B cell (primary cell): ENCODE data around the gene CPD. TPM values are rescaled to one million over a fixed set of nuclear protein-coding genes. Genes with fewer than 3 reads are reported as not detected.
"Not testable (repeated sequence)": the region's sequence is repeated elsewhere in the genome, so short reads cannot be mapped to it uniquely, and the experiment has no call there.

Experiments
- ATAC-seq: fragments of 200-7000 bp; cut with Tn5 transposase; one replicate; pipeline ENCODE4 v1.10.0; 2021; ENCODE audit warnings: low read depth, mild to moderate bottlenecking, moderate number of reproducible peaks, moderate library complexity
- CTCF ChIA-PET: fragments of 350-600 bp; sonication (Branson Sonifier 250); formaldehyde crosslinking; loops from one replicate; lab custom pipeline; 2021; ENCODE audit warnings: antibody characterized with exemption, inconsistent platforms; lab: Charles Lee
- POLR2A ChIA-PET: fragments of 350-600 bp; sonication (Branson Sonifier 250); formaldehyde crosslinking; loops from one replicate; lab custom pipeline; 2021; ENCODE audit warnings: antibody characterized with exemption; lab: Charles Lee
- DNase-seq: peaks from one replicate; pipeline ENCODE4 v3.0.0; 2013
- H2AFZ ChIP-seq: 2 replicates; pipeline ENCODE4 v1.6.1; 2012; ENCODE audit warnings: mild to moderate bottlenecking, low read depth, low read length; ENCODE audit not compliant: insufficient read depth, poor library complexity, severe bottlenecking
- H3K27ac ChIP-seq, 2 donors: 1 replicate in 1 of 2; 2 replicates in 1 of 2; pipeline ENCODE4 v1.5.1; 2012 to 2013; ENCODE audit warnings: low read length in 2 of 2, mild to moderate bottlenecking in 2 of 2, moderate library complexity in 1 of 2
- H3K27me3 ChIP-seq, 4 experiments: fragments of 200-600 bp in 1 of 4; sonication (generic) in 1 of 4; replicated peaks in 1 of 4; 1 replicate in 2 of 4; 2 replicates in 2 of 4; pipeline versions ENCODE4 v1.6.1 to v1.7.0; 2013 to 2016; ENCODE audit warnings: low read length in 3 of 4, mild to moderate bottlenecking in 2 of 4, mixed read lengths in 1 of 4, moderate library complexity in 1 of 4; ENCODE audit not compliant: insufficient read depth in 4 of 4, control insufficient read depth in 3 of 4; ENCODE audit errors: control extremely low read depth in 1 of 4
- H3K36me3 ChIP-seq, 2 experiments: replicated peaks in 1 of 2; 1 replicate in 1 of 2; 2 replicates in 1 of 2; pipeline versions ENCODE4 v1.6.1 to v1.7.1; 2013; ENCODE audit warnings: low read length in 1 of 2; ENCODE audit not compliant: insufficient read depth in 2 of 2, control insufficient read depth in 1 of 2; ENCODE audit errors: control extremely low read depth in 1 of 2, extremely low read depth in 1 of 2
- H3K4me1 ChIP-seq, 2 donors: fragments of 200-600 bp in 1 of 2; sonication (generic) in 1 of 2; 1 replicate in 1 of 2; 2 replicates in 1 of 2; pipeline versions ENCODE4 v1.5.1 to v1.6.1; 2013 to 2017; ENCODE audit warnings: low read length in 2 of 2; ENCODE audit not compliant: control insufficient read depth in 2 of 2, insufficient read depth in 2 of 2
- H3K4me2 ChIP-seq: replicated peaks from 2 replicates; pipeline ENCODE3; 2012; ENCODE audit warnings: mild to moderate bottlenecking, low read depth, low read length; ENCODE audit not compliant: poor library complexity, severe bottlenecking
- H3K4me3 ChIP-seq, 5 experiments: fragments of 200-600 bp in 1 of 5; sonication (generic) in 1 of 5; 1 replicate in 3 of 5; 2 replicates in 2 of 5; pipeline versions ENCODE4 v1.5.1 to v1.7.0; 2011 to 2016; ENCODE audit warnings: low read length in 4 of 5, mild to moderate bottlenecking in 4 of 5, low read depth in 2 of 5, control low read depth in 1 of 5, moderate library complexity in 1 of 5; ENCODE audit not compliant: insufficient read depth in 1 of 5; ENCODE audit errors: control extremely low read depth in 1 of 5, extremely low read depth in 1 of 5
- H3K79me2 ChIP-seq: fragments of 200-600 bp; sonication (generic); one replicate; pipeline ENCODE4 v1.6.0; 2016; ENCODE audit warnings: low read length; ENCODE audit not compliant: control insufficient read depth, insufficient read depth
- H3K9ac ChIP-seq: fragments of 200-600 bp; sonication (generic); 2 replicates; pipeline ENCODE4 v1.6.1; 2017; ENCODE audit warnings: mild to moderate bottlenecking, low read length, moderate library complexity
- H3K9me3 ChIP-seq, 3 donors: one replicate each; pipeline versions ENCODE4 v1.6.1 to v1.7.1; 2013; ENCODE audit warnings: low read length in 2 of 3; ENCODE audit not compliant: control insufficient read depth in 2 of 3, insufficient read depth in 1 of 3; ENCODE audit errors: control extremely low read depth in 1 of 3
- H4K20me1 ChIP-seq: 2 replicates; pipeline ENCODE4 v1.6.0; 2012; ENCODE audit warnings: mild to moderate bottlenecking, low read length; ENCODE audit not compliant: insufficient read depth, control insufficient read depth, poor library complexity, severe bottlenecking
- H3K27ac Mint-ChIP-seq: one replicate; pipeline ENCODE4 v1.8.0; 2021; ENCODE audit warnings: mixed read lengths
- H3K27me3 Mint-ChIP-seq: one replicate; pipeline ENCODE4 v1.8.0; 2021; ENCODE audit warnings: mixed read lengths
- H3K4me1 Mint-ChIP-seq: one replicate; pipeline ENCODE4 v1.8.0; 2021; ENCODE audit warnings: mixed read lengths
- H3K4me3 Mint-ChIP-seq: one replicate; pipeline ENCODE4 v1.8.0; 2021; ENCODE audit warnings: mixed read lengths
- H3K9me3 Mint-ChIP-seq: one replicate; pipeline ENCODE4 v1.8.0; 2022; ENCODE audit warnings: mixed read lengths; ENCODE audit not compliant: insufficient read depth
- CTCF ChIP-seq: fragments of 200-600 bp; IDR thresholded peaks from one replicate; pipeline ENCODE4 v1.8.0; 2022; ENCODE audit warnings: antibody characterized with exemption, mild to moderate bottlenecking
- EZH2 ChIP-seq: IDR thresholded peaks from 2 replicates; pipeline ENCODE4 v1.6.1; 2012; ENCODE audit warnings: borderline replicate concordance, low read depth, mild to moderate bottlenecking, moderate library complexity, low read length; ENCODE audit not compliant: insufficient read depth, poor library complexity, severe bottlenecking
- WGBS: methylation state at CpG from one replicate; pipeline ENCODE4 v1.1.5; 2013; ENCODE audit warnings: missing lambda C conversion rate; ENCODE audit not compliant: insufficient coverage; 5-methylcytosine and 5-hydroxymethylcytosine counted together
- intact Hi-C: fragments of 100-400 bp; cut with micrococcal nuclease; formaldehyde crosslinking; loops from one replicate; pipeline ENCODE4 v1.10.0; 2022
- polyA plus RNA-seq: library from polyadenylated mRNA; depleted of rRNA; stranded (reverse); fragments of >200 nt; gene quantifications from 2 replicates; pipeline ENCODE4 v1.2.3, GENCODE V29; 2012
- total RNA-seq, 2 donors: library from RNA; stranded (reverse); fragments of 120-200 nt in 1 of 2; gene quantifications; 1 replicate in 1 of 2; 2 replicates in 1 of 2; pipeline versions ENCODE4 v1.2.3 to v1.2.4, GENCODE V29; 2013 to 2022

The CPD gene
- total and polyA plus RNA-seq, 2 donors (not counting 1 experiment from before 2014, with no cell fraction given), result 1.5 to 15.6 TPM

GRCh38 chr17:30349252-30349651 is 29.5 kb upstream of the CPD start:
- no peaks in the 10 kb centered on the region for H3K9me3 ChIP-seq
- H3K4me2 ChIP-seq, result no peak overlapping the region
- H3K4me3 ChIP-seq, result no peak overlapping the region
- H3K36me3 ChIP-seq, result no peaks in the 10 kb centered on the region
- ChIA-PET POLR2A (no interaction called here), CTCF (interaction anchor here (1.6 kb wide), 1 partner anchor 9 kb away, joined by 7 read pairs; no protein-coding TSS in a partner anchor)
- DNase-seq, result no peak
- TF ChIP-seq CTCF, result no peak
- TF ChIP-seq EZH2, result no peak
- WGBS, result 100% methylated on average over 1 of the region's 1 CpG
- ATAC-seq, result no peak
- H3K27me3 ChIP-seq, result peaks cover 0 to 3% (median 0%) of the 10 kb centered on the region in 4 experiments
- peaks cover 4% of the 10 kb centered on the region for H3K27me3 Mint-ChIP-seq
- H3K4me3 Mint-ChIP-seq, result no peak overlapping the region
- H3K79me2 ChIP-seq, result no peaks in the 10 kb centered on the region
- no peaks in the 10 kb centered on the region for H4K20me1 ChIP-seq
- no peak overlapping the region for H3K27ac Mint-ChIP-seq
- intact Hi-C loops, result no loop called here
- H3K4me1 Mint-ChIP-seq, result peaks cover 2% of the 10 kb centered on the region
- H3K4me1 ChIP-seq, result no peaks in the 10 kb centered on the region
- H2AFZ ChIP-seq, result no peak overlapping the region
- no peak overlapping the region for H3K9ac ChIP-seq
- H3K9me3 Mint-ChIP-seq, result no peaks in the 10 kb centered on the region
- no peak overlapping the region for H3K27ac ChIP-seq

GRCh38 chr17:30351263-30351662 is 27.5 kb upstream of the CPD start:
- H3K9ac ChIP-seq, POLR2A ChIA-PET, H3K27ac Mint-ChIP-seq, H3K9me3 ChIP-seq, H3K4me1 ChIP-seq, H3K36me3 ChIP-seq, H3K4me2 ChIP-seq, H3K9me3 Mint-ChIP-seq, H3K27ac ChIP-seq, H3K27me3 ChIP-seq, ATAC-seq, H4K20me1 ChIP-seq, H3K79me2 ChIP-seq, H3K4me1 Mint-ChIP-seq, H2AFZ ChIP-seq, H3K4me3 Mint-ChIP-seq, H3K4me3 ChIP-seq, DNase-seq: not testable (repeated sequence)
- peaks cover 11% of the 10 kb centered on the region for H3K27me3 Mint-ChIP-seq
- CTCF ChIA-PET, result interaction anchor here (0.6 kb wide), 1 partner anchor 39 kb away, joined by 4 read pairs; no protein-coding TSS in a partner anchor
- 100% methylated on average over 2 of the region's 4 CpGs for WGBS
- intact Hi-C loops, result loop anchor here (10.0 kb wide), 1 partner anchor 54 kb away; no protein-coding TSS in a partner anchor
